GM12872 (cell line): Measurements from ENCODE around the gene TRAPPC4.
A peak's percentile ranks its signal among the peaks of the same experiment; 100 is the strongest.

Source experiments
- TF ChIP-seq, protein P1 (sequence below): IDR thresholded peaks from 3 replicates; pipeline ENCODE4 v1.5.1; 2011; ENCODE audit warnings: low read depth, mild to moderate bottlenecking, low read length, moderate library complexity; ENCODE audit not compliant: insufficient read depth

Gene TRAPPC4

DNA sequence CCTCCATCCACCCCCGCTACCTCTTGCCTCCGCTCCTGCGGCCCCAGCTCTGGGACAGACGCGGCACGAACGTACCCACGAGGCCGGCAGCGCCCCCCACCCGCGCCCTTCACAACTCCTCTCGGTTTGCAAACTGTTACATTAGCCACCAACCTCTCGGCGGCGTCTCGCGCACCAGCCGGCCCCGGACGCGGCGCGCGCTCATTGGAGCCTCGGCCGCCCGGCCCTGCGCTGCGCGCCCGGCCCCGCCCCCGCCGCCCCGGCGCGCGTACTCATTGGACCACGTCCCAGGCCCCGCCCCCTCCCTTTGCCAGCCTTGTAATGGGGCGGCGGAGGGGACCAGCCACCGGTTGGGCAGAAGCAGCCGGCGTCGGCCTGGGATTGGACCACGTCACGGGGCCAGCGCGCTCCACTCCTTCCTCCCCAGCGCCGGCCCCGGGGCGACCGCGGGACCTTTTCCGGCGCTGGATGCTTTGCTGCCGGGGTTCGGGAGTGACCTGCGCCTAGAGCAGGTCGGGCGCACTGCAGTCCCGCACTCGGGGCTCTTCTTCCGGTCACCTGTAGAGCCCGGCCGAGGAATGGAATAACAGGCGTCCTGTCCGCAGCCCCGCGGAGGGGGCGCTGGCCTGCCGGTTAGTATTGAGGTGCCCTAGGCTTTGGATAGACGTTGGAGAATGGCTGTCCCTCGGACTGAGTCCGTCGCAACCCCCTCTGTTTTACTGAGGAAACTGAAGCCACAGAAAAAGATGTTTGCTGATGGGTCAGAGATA lies 38.6 kb downstream of the TRAPPC4 start, which contains the start of gene HYOU1:
Gene HYOU1, minus strand, starts transcription at position 206 of the 770 bp plus-strand sequence. CDS start 1,045 bp downstream, outside the sequence.
- TF ChIP-seq, protein P1, sequence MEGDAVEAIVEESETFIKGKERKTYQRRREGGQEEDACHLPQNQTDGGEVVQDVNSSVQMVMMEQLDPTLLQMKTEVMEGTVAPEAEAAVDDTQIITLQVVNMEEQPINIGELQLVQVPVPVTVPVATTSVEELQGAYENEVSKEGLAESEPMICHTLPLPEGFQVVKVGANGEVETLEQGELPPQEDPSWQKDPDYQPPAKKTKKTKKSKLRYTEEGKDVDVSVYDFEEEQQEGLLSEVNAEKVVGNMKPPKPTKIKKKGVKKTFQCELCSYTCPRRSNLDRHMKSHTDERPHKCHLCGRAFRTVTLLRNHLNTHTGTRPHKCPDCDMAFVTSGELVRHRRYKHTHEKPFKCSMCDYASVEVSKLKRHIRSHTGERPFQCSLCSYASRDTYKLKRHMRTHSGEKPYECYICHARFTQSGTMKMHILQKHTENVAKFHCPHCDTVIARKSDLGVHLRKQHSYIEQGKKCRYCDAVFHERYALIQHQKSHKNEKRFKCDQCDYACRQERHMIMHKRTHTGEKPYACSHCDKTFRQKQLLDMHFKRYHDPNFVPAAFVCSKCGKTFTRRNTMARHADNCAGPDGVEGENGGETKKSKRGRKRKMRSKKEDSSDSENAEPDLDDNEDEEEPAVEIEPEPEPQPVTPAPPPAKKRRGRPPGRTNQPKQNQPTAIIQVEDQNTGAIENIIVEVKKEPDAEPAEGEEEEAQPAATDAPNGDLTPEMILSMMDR: 0 out of 3 replicates have a peak, but pooled peaks have one; percentile 21

- TF ChIP-seq, protein P1: no peak
Observed at GRCh38 chr11:119061256-119061655, 42.7 kb downstream of the TRAPPC4 start.

DNA sequence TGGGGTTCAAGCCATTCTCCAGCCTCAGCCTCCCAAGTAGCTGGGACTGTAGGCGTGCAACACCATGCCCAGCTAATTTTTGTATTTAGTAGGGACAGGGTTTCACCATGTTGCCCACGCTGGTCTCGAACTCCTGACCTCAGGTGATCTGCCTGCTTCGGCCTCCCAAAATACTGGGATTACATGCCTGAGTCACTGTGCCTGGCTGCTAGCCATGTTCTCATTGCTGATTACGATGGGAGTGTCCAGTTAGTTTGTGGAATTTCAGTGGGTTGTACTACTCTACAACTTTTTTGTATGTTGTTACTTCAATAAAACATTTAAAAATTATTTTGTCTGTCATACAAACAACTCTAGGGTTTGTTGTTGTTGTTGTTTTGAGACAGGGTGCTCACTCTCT lies 44.2 kb downstream of the TRAPPC4 start:
- TF ChIP-seq, protein P1: no peak

DNA sequence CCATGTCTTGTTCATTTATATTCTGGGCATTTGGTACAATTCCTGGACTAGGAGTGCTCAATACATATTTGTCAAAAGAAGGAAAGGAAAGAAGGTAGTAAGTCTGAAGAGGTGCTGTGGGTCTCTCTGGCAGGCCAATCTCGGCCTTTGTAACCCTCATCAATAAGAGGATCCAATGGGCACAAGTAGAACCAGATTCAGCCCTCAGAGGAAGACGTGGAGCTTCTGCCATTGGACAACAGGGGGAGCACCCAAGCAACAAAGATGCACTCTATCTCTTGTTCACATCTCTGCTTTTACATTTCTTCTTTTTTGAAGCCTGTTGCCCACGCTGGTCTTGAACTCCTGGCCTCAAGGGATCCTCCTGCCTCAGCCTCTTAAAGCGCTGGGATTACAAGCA lies 46.8 kb downstream of the TRAPPC4 start:
- TF ChIP-seq, protein P1: peak; percentile 80

DNA sequence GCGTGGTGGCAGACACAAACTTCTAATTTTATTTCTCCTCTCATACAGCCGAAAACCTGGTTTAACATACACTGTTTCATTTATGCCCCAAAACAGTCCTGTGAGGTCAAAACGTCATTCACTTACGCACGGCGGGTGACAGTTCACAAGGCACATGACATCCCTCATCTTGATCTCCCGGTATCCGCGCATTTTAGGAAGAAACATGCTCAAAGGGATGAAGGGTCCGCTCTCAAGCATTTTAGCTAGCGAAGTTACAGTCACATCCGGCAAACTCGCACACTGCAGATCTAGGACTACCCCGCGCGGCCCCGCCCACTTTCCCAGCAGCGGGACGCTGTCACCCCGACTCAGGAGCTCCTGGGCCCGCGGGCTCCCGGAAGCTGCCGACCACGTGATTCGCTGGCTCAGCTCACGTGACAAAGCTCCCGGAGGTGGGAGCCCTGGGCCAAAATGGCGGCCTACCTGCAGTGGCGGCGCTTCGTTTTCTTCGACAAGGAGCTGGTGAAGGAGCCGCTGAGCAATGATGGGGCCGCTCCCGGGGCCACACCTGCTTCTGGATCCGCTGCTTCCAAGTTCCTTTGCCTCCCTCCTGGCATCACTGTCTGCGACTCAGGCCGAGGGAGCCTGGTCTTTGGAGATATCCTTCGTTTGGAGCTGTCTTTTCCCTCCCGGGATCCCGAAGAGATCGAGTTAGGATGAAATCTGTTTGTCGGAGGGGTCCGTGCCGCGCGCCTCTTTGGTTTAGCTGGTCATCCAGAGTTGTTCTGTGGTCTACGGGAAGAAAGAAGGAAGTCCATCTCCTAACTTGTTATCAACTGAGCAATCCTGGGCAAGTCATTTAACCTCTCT lies 49.0 kb downstream of the TRAPPC4 start, which contains the start of gene VPS11:
Gene VPS11, plus strand, starts transcription at position 448 of the 852 bp plus-strand sequence. Its CDS starts 6 bp downstream, at position 454.
- TF ChIP-seq, protein P1: no peak
